Ammon's horn (tissue), 1 donor: Measurements from ENCODE around the gene RAB40AL.
A peak's percentile ranks its signal among the peaks of the same experiment; 100 is the strongest.

Source experiments
- DNase-seq: peaks from one replicate; pipeline ENCODE4 v3.0.0-alpha.2; 2016; ENCODE audit warnings: low spot score

RAB40AL gene

DNA sequence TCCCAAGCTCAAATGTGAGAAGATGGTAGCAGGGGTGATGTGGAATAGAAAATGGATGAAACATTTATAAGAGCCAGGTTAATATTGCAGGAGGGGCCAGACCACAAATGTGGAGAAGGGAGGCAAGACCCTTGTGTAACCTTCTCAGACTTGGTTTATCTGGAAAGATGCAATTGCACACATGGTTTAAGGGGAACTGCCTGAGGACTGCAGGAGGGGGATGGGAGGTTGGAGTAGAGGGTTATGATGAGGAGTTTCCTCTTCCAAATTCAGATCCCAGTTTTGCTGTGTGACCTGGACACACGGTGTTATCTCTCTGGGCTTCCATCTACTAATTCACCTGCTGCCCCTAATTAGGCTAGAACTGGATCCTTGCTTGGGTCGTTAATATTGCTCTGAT is 46.1 kb downstream of the RAB40AL start:
- DNase-seq = no peak

GRCh38 chrX:102985192-102985591 is 48.1 kb downstream of the RAB40AL start:
- DNase-seq = peak; percentile 10
